Measurements from ENCODE around the gene NGB. TPM values are rescaled to one million over a fixed set of nuclear protein-coding genes. Genes with fewer than 3 reads are reported as not detected.

Gene NGB
- total and polyA plus RNA-seq, 2 of the 8 experiments (the other 6 are each of a cell fraction or from before 2014, with no cell fraction given) = 0.30 to 0.60 TPM

- Histone ChIP-seq H3K9ac (replicated peaks in 1 of 4; ENCODE audit: extremely low read depth in 1 of 4, low read depth in 3 of 4, low read length in 3 of 4) (no peak overlapping the region; a peak in 1 of 7 replicates), H3K14ac (ENCODE audit: insufficient read length) (no peak overlapping the region), H2BK15ac (ENCODE audit: low read length) (no peak overlapping the region), H2AFZ (ENCODE audit: low read length) (no peak overlapping the region), H4K20me1 (replicated peaks in 1 of 2; ENCODE audit: control insufficient read depth in 1 of 2, insufficient read depth in 2 of 2, low read length in 2 of 2) (peaks cover 2% of the 10 kb centered on the region in 2 experiments), H2BK5ac (ENCODE audit: low read depth, low read length) (no peak overlapping the region), H3K9me3 (ENCODE audit: insufficient read depth in 2 of 2, low read depth in 1 of 2, low read length in 1 of 2) (no peaks in the 10 kb centered on the region), H3K79me1 (ENCODE audit: low read depth, low read length) (no peaks in the 10 kb centered on the region), H4K8ac (ENCODE audit: extremely low read depth, insufficient read depth, low read length) (no peak overlapping the region), H3K4me2 (ENCODE audit: insufficient read depth in 1 of 2, low read depth in 2 of 2, low read length in 2 of 2) (no peak overlapping the region), H3K27me3 (replicated peaks in 1 of 4; ENCODE audit: control insufficient read depth in 3 of 4, extremely low read depth in 1 of 4, insufficient read depth in 3 of 4, low read length in 3 of 4) (no peaks in the 10 kb centered on the region), H3K56ac (replicated peaks; ENCODE audit: insufficient read length, low read depth, low read length) (no peak overlapping the region), H3K79me2 (ENCODE audit: control insufficient read depth in 1 of 2, insufficient read depth in 2 of 2, low read length in 2 of 2) (no peaks in the 10 kb centered on the region), H3K23me2 (ENCODE audit: low read depth, low read length) (no peaks in the 10 kb centered on the region), H2BK20ac (ENCODE audit: low read length) (no peak overlapping the region), H3K27ac (ENCODE audit: low read depth, low read length) (no peak overlapping the region), H3K4me1 (replicated peaks in 1 of 4; ENCODE audit: control insufficient read depth in 3 of 4, insufficient read depth in 4 of 4, low read length in 3 of 4) (no peaks in the 10 kb centered on the region; a peak in 1 of 7 replicates), H2AK5ac (ENCODE audit: low read depth, low read length) (no peak overlapping the region), H3K18ac (ENCODE audit: extremely low read depth, low read length) (no peak overlapping the region), H3K4ac (replicated peaks; ENCODE audit: insufficient read length, low read depth, low read length) (no peak overlapping the region), H3K23ac (ENCODE audit: insufficient read length) (no peak overlapping the region), H4K5ac (ENCODE audit: insufficient read length, low read depth, low read length) (no peak overlapping the region), H3K4me3 (ENCODE audit: extremely low read depth in 1 of 4, insufficient read depth in 2 of 4, low read depth in 3 of 4, low read length in 4 of 4) (no peak overlapping the region), H2BK120ac (replicated peaks; ENCODE audit: low read depth, low read length) (no peak overlapping the region), H2BK12ac (ENCODE audit: low read depth, low read length) (no peak overlapping the region), H3K36me3 (ENCODE audit: control insufficient read depth in 2 of 4, insufficient read depth in 4 of 4, low read length in 3 of 4) (no peaks in the 10 kb centered on the region; a peak in 3 of 8 replicates), H4K91ac (replicated peaks; ENCODE audit: insufficient read length, low read length) (no peak overlapping the region)
- DNase-seq (ENCODE audit: low read depth in 1 of 2, low spot score in 2 of 2) = no peak
- 79% methylated on average over 11 of the region's 15 CpGs; no CpG with 5 or more reads in 1 of the 2 experiments for WGBS, 2 experiments (ENCODE audit: extremely low coverage in 1 of 2, insufficient coverage in 1 of 2, insufficient read length in 1 of 2, insufficient replicate concordance in 2 of 2, low coverage in 1 of 2, low lambda C conversion rate in 2 of 2, missing lambda C conversion rate in 1 of 2)
- CTCF ChIA-PET (ENCODE audit: partially characterized antibody) = interaction anchor here (0.7 to 6.6 kb wide), 24 partner anchors 9 to 185 kb away, joined by 3 to 52 read pairs (median 4); partner anchors contain the start of gene TMEM63C
- TF ChIP-seq POU5F1 (IDR thresholded peaks at IDR 0.05; ENCODE audit: low read depth, low read length) (no peak), RAD21 (IDR thresholded peaks at IDR 0.05 in 1 of 2, conservative IDR thresholded peaks at IDR 0.05 in 1 of 2; ENCODE audit: low read depth in 2 of 2, low read length in 2 of 2) (0 out of 4 replicates have a peak, but pooled peaks of 1 of the 2 experiments have one; percentile 4)
- FAIRE-seq = no peak
- POLR2A ChIA-PET (ENCODE audit: partially characterized antibody) = interaction anchor here (0.9 to 1.0 kb wide), 2 partner anchors 18 to 22 kb away, joined by 3 read pairs; no protein-coding TSS in a partner anchor
Measured at GRCh38 chr14:77240336-77240915, 30.6 kb downstream of the NGB start.

All from H1 (cell line).